Measurements from ENCODE around the gene SPINDOC. TPM values are rescaled to one million over a fixed set of nuclear protein-coding genes. Genes with fewer than 3 reads are reported as not detected.

The SPINDOC gene
- total RNA-seq, 1 experiment from 2014 or later: 50.9 TPM

DNA sequence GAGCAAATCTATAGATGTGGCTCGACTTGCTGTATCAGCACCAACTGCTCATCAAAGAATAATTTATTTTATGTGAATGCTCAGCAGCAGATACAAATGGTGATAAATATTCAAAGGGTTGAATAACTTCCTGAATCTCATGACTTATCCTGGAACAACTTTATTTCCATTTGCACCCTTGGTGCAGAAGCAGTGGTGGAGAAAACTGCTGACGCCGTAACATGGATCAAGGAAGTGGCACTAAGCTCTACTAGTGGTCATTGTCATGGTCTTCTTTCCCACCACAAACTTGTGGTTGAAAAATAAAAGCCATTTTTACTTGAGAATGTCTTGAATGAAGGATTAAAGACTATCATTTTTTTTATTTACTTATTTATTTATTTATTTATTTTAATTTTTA lies 40.2 kb downstream of the SPINDOC start:
- Histone ChIP-seq H4K20me1 (ENCODE audit: insufficient read depth) (peaks cover 6% of the 10 kb centered on the region; the same call in 1 of the 2 replicates), H3K9ac (ENCODE audit: low read length) (no peak overlapping the region), H3K79me2 (ENCODE audit: insufficient read depth, low read length) (peaks cover 90% of the 10 kb centered on the region), H3K4me1 (ENCODE audit: control insufficient read depth in 1 of 2, insufficient read depth in 2 of 2, low read length in 2 of 2) (no peaks in the 10 kb centered on the region; a peak in 1 of 4 replicates), H3K27ac (ENCODE audit: low read depth, low read length) (no peak overlapping the region), H3K4me2 (ENCODE audit: low read length) (no peak overlapping the region), H3K9me2 (ENCODE audit: insufficient read depth) (no peaks in the 10 kb centered on the region), H3K36me3 (ENCODE audit: control insufficient read depth in 1 of 2, insufficient read depth in 2 of 2, low read length in 2 of 2) (no peaks in the 10 kb centered on the region; a peak in 1 of 4 replicates), H2AFZ (ENCODE audit: low read depth, low read length, poor library complexity, severe bottlenecking) (no peak overlapping the region), H3K9me3 (ENCODE audit: control insufficient read depth in 1 of 2, insufficient read depth in 1 of 2, low read depth in 1 of 2, low read length in 2 of 2) (no peaks in the 10 kb centered on the region), H3K27me3 (ENCODE audit: insufficient read depth, low read length) (no peaks in the 10 kb centered on the region), H3K4me3 (replicated peaks in 1 of 2; ENCODE audit: low read depth in 1 of 2, low read length in 2 of 2) (no peak overlapping the region)
- no peak for DNase-seq (ENCODE audit: low read depth, low spot score)
- POLR2A ChIA-PET: no interaction called here
- BruUV-seq (replicated peaks): no TSS peak
- RAD21 ChIA-PET (ENCODE audit: low non-redundant PET in 1 of 2, low total read pairs in 2 of 2, uncharacterized antibody in 2 of 2, unreplicated experiment in 2 of 2): no interaction called here
- intact Hi-C loops (cut with micrococcal nuclease): no loop called here
- CTCF ChIA-PET: no interaction called here
- no peak for TF ChIP-seq ELF1 (IDR thresholded peaks at IDR 0.05; ENCODE audit: borderline replicate concordance, low read depth)
- TF ChIP-seq, protein P1, sequence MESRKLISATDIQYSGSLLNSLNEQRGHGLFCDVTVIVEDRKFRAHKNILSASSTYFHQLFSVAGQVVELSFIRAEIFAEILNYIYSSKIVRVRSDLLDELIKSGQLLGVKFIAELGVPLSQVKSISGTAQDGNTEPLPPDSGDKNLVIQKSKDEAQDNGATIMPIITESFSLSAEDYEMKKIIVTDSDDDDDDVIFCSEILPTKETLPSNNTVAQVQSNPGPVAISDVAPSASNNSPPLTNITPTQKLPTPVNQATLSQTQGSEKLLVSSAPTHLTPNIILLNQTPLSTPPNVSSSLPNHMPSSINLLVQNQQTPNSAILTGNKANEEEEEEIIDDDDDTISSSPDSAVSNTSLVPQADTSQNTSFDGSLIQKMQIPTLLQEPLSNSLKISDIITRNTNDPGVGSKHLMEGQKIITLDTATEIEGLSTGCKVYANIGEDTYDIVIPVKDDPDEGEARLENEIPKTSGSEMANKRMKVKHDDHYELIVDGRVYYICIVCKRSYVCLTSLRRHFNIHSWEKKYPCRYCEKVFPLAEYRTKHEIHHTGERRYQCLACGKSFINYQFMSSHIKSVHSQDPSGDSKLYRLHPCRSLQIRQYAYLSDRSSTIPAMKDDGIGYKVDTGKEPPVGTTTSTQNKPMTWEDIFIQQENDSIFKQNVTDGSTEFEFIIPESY (IDR thresholded peaks at IDR 0.05; ENCODE audit: extremely low read depth, insufficient replicate concordance, low read length): no peak
- TF ChIP-seq, protein P2, sequence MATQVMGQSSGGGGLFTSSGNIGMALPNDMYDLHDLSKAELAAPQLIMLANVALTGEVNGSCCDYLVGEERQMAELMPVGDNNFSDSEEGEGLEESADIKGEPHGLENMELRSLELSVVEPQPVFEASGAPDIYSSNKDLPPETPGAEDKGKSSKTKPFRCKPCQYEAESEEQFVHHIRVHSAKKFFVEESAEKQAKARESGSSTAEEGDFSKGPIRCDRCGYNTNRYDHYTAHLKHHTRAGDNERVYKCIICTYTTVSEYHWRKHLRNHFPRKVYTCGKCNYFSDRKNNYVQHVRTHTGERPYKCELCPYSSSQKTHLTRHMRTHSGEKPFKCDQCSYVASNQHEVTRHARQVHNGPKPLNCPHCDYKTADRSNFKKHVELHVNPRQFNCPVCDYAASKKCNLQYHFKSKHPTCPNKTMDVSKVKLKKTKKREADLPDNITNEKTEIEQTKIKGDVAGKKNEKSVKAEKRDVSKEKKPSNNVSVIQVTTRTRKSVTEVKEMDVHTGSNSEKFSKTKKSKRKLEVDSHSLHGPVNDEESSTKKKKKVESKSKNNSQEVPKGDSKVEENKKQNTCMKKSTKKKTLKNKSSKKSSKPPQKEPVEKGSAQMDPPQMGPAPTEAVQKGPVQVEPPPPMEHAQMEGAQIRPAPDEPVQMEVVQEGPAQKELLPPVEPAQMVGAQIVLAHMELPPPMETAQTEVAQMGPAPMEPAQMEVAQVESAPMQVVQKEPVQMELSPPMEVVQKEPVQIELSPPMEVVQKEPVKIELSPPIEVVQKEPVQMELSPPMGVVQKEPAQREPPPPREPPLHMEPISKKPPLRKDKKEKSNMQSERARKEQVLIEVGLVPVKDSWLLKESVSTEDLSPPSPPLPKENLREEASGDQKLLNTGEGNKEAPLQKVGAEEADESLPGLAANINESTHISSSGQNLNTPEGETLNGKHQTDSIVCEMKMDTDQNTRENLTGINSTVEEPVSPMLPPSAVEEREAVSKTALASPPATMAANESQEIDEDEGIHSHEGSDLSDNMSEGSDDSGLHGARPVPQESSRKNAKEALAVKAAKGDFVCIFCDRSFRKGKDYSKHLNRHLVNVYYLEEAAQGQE (IDR thresholded peaks at IDR 0.05; ENCODE audit: low read depth): no peak
- TF ChIP-seq, protein P3, sequence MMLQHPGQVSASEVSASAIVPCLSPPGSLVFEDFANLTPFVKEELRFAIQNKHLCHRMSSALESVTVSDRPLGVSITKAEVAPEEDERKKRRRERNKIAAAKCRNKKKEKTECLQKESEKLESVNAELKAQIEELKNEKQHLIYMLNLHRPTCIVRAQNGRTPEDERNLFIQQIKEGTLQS (IDR thresholded peaks at IDR 0.05): no peak
- ATAC-seq: no peak
